Mucosa of rectum (tissue), 2 donors: Measurements from ENCODE around the gene RAB3B.
"Not testable (repeated sequence)": the region's sequence is repeated elsewhere in the genome, so short reads cannot be mapped to it uniquely, and the experiment has no call there.

Experiments used
- H3K27ac ChIP-seq, 2 donors: one replicate each; pipeline ENCODE4 v1.7.0; 2013; ENCODE audit warnings: inconsistent platforms in 2 of 2, low read depth in 2 of 2, low read length in 2 of 2
- H3K27me3 ChIP-seq, 2 donors: one replicate each; pipeline ENCODE4 v1.7.0; 2013; ENCODE audit warnings: low read length in 2 of 2; ENCODE audit not compliant: control insufficient read depth in 2 of 2, insufficient read depth in 2 of 2
- H3K36me3 ChIP-seq, 2 donors: one replicate each; pipeline ENCODE4 v1.7.0; 2013; ENCODE audit warnings: low read length in 2 of 2; ENCODE audit not compliant: control insufficient read depth in 2 of 2, insufficient read depth in 2 of 2
- H3K4me1 ChIP-seq, 2 donors: one replicate each; pipeline ENCODE4 v1.7.0; 2013; ENCODE audit warnings: low read length in 2 of 2, mild to moderate bottlenecking in 1 of 2; ENCODE audit not compliant: control insufficient read depth in 2 of 2, insufficient read depth in 2 of 2
- H3K4me3 ChIP-seq, 2 donors: one replicate each; pipeline ENCODE4 v1.7.0; 2013; ENCODE audit warnings: low read length in 2 of 2
- H3K9ac ChIP-seq, 2 donors: one replicate each; pipeline ENCODE4 v1.7.0; 2013; ENCODE audit warnings: low read length in 2 of 2, low read depth in 1 of 2, mild to moderate bottlenecking in 1 of 2
- H3K9me3 ChIP-seq, 2 donors: one replicate each; pipeline ENCODE4 v1.7.0; 2013; ENCODE audit warnings: low read length in 2 of 2; ENCODE audit not compliant: control insufficient read depth in 2 of 2
- donor health status: healthy.
- donor health status: Normal muscosa, but diverticular disease.

RAB3B gene, protein sequence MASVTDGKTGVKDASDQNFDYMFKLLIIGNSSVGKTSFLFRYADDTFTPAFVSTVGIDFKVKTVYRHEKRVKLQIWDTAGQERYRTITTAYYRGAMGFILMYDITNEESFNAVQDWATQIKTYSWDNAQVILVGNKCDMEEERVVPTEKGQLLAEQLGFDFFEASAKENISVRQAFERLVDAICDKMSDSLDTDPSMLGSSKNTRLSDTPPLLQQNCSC

DNA sequence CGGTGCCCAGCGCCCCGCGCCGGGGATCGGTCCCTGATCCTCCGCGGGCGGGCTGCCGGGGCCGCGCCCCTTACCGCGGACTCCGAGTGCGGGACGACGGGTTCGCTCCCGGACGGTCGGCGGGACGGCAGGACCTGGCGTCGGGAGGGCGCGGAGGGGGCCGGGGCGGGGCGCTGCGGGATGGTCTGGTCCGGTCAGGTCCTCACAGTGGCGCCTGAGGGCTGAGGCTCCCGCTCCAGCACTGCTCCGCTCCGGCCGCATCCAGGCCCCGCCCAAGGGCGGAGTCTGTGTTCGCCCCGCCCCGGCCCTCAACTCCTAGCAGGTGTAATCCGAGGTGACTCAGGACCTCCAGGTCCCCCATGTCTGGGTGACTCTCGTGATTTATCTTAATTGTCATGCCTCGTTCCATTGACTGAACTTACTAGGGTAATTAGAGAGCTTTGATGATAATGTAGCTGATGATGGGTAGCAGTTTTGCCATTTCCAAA lies at the start of gene RAB3B:
Gene RAB3B (minus strand): TSS at position 223 of the 488 bp plus-strand sequence. CDS start 13,583 bp downstream, outside the sequence.
- Histone ChIP-seq H3K27ac (no peak within 1 kb of the TSS), H3K4me3 (peak within 1 kb of the TSS in 1 of 2 donors; percentile 38), H3K4me1 (no peaks in the 10 kb centered on the region), H3K9ac (no peak within 1 kb of the TSS), H3K27me3 (peaks cover 15 to 22% of the 10 kb centered on the region in 2 donors), H3K9me3 (no peaks in the 10 kb centered on the region), H3K36me3 (no peaks in the 10 kb centered on the region)

DNA sequence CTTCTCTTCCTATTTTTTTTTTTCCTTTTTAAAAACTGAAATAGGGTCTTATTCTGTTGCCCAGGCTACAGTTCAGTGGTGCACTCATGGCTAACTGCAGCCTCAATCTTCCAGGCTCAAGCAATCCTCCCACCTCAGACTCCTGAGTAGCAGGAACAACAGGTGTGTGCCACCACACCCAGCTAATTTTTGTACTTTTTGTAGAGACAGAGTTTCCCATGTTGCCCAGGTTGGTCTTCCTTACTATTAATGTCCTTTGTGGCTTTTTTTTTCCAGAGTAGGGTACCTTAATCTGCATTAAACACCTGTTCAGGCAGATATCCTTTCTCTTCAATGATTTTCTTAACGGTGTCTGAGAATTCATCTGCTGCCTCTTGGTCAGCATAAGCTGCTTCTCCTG lies 47.4 kb upstream of the RAB3B start:
- Histone ChIP-seq H3K27ac (no peak overlapping the region), H3K27me3 (no peaks in the 10 kb centered on the region), H3K9me3 (no peaks in the 10 kb centered on the region), H3K4me3 (no peak overlapping the region), H3K9ac (no peak overlapping the region), H3K36me3 (peaks cover 2 to 11% of the 10 kb centered on the region in 2 donors), H3K4me1 (peaks cover 7 to 10% of the 10 kb centered on the region in 2 donors)

DNA sequence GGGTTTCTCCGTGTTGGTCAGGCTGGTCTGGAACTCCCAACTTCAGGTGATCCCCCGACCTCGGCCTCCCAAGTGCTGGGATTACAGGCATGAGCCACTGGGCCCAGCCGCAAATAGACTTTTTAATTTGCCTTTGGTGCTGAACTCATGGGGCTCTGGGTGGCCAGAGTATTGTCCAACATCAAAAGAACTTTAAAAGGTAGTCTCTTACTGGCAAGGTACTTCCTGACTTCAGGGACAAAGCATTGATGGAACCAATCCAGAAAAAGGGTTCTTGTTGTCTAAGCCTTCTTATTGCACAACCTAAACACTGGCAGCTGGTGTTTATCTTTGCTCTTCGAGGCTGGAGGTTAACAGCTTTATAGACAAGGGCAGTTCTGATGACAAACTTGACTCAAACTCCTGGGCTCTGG lies 46.9 kb upstream of the RAB3B start:
- H3K4me3 ChIP-seq = no peak overlapping the region
- H3K27me3 ChIP-seq = no peaks in the 10 kb centered on the region
- H3K4me1 ChIP-seq = peaks cover 12 to 15% of the 10 kb centered on the region in 2 donors
- H3K9ac ChIP-seq = no peak overlapping the region
- H3K36me3 ChIP-seq = peaks cover 2 to 11% of the 10 kb centered on the region in 2 donors
- no peak overlapping the region for H3K27ac ChIP-seq
- H3K9me3 ChIP-seq = no peaks in the 10 kb centered on the region

DNA sequence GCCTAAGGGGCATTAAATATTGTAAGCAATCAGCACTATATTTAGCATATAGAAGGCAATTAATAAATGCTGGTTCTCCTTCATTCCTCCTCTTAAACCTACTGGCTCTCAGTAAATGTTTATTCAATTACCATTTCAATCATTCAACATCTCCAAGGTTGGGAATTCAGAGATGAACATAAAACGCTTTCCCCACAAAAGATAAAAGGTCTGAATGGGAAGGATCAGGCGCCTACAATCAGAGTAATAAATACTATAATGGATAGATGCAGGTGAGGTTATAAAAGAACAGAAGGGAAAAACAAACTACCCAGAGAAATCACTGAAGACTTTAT lies 43.5 kb upstream of the RAB3B start:
- peaks cover 21 to 30% of the 10 kb centered on the region in 2 donors for H3K4me1 ChIP-seq
- no peaks in the 10 kb centered on the region for H3K9me3 ChIP-seq
- H3K27me3 ChIP-seq = no peaks in the 10 kb centered on the region
- H3K9ac ChIP-seq = peak overlapping the region; percentile 86 to 94
- peaks cover 3 to 4% of the 10 kb centered on the region in 2 donors for H3K36me3 ChIP-seq
- peak overlapping the region; percentile 84 to 92 for H3K27ac ChIP-seq
- peak overlapping the region; percentile 90 to 96 for H3K4me3 ChIP-seq

DNA sequence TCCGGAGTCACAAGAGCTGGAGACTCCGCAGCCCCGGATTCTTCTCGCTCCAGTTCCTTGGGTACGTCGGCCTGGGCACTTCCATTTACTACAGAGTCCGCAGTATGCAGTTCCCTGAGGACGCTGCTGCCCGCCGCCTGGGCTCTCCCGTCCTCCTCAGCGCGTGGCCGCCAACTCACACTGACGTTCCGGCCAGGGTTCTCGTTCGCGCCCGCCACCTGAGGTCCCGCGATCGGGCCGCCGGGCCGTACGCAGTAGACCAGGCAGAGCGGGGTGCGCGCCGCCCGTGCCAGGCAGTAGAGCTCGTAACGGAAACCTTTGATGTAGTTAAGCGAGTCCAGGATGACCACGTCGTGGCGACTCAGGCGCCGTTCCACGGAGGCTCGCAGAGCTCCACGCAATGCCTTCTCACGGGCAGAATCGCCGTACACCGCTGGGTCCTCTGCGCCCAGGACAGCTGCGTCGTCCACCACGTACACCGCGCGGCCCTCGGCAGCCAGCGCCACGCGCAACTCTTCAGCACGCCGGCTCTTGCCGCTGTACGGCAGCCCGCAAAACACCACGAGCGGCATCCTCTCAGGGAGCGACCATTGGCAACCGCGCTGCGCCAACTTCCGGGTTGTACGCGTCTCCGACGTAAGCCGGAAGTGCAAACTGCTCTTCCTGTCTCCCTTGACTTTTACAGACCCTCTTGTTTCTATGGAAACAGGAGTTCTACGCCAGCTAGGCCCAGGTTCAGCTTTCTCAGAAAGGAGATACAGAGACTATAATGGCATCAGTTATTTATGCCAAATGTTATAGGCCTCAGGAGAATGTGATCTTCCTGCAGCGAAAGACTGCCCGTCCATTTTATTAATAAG lies 42.9 kb upstream of the RAB3B start, which contains the start of gene KTI12:
Gene KTI12 (minus strand): TSS at position 621 of the 860 bp plus-strand sequence. CDS start 49 bp downstream, at position 572.
- Histone ChIP-seq H3K27me3 (no peaks in the 10 kb centered on the region), H3K9me3 (no peaks in the 10 kb centered on the region), H3K9ac (peak within 1 kb of the TSS; percentile 86 to 94), H3K4me1 (peaks cover 21 to 30% of the 10 kb centered on the region in 2 donors), H3K36me3 (peaks cover 3 to 4% of the 10 kb centered on the region in 2 donors), H3K4me3 (peak within 1 kb of the TSS; percentile 90 to 96), H3K27ac (peak within 1 kb of the TSS; percentile 84 to 92)

DNA sequence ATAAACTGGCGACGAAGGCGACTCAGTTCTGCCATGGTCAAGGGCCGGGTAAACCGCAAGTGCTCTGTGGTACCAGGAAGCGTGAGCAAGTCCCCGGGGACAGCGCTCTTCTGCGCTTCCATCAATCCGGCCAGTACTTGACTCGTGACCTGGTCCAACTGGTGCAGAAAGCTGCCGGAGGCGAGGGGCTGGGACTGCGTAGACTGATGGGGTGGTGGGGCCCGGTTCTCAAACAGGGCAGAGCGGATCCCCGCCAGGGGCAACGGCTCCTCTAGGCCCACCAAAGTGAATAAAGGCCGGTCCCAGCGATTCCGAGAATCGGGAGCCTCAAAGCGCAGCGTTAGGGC lies 42.3 kb upstream of the RAB3B start:
- H3K9ac ChIP-seq = peak overlapping the region; percentile 86 to 94
- H3K27ac ChIP-seq = peak overlapping the region; percentile 84 to 92
- H3K27me3 ChIP-seq = no peaks in the 10 kb centered on the region
- H3K36me3 ChIP-seq = peaks cover 3 to 4% of the 10 kb centered on the region in 2 donors
- peak overlapping the region; percentile 90 to 96 for H3K4me3 ChIP-seq
- no peaks in the 10 kb centered on the region for H3K9me3 ChIP-seq
- H3K4me1 ChIP-seq = peaks cover 19 to 32% of the 10 kb centered on the region in 2 donors

DNA sequence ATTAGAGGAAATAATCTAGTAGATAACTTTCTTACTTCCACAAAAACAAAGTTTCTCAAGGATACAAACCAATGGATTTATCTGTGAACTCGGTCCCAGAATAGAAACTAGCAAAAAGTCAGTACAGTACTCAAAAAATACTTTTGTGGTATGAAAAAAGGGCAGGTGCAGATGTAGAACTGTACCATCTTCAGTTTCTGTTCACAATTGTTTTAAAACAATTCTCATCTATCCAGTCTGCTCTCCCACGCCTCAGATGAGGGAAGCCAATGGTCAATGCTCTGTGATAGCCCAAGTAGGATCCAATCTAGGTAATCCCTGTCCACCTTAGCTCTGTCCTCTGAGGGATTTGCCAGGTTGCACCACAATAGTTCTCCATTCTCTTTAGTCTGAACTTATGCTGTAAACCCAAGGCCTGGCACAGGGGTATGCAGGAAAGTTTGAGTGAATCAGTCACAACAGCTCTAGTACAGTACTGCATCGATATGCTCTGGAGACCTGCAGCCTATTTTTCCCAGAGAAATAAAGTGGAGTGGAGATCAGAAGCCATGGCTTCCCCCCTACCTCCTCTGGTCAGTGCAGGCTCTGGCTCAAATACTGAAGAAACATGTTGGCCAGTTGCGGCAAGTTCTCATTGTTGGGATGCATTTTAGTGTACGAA lies 41.8 kb upstream of the RAB3B start:
- Histone ChIP-seq H3K4me1 (peaks cover 16 to 29% of the 10 kb centered on the region in 2 donors), H3K36me3 (peaks cover 0 to 3% of the 10 kb centered on the region in 2 donors), H3K27ac (peak overlapping the region in 1 of 2 donors; percentile 92)

DNA sequence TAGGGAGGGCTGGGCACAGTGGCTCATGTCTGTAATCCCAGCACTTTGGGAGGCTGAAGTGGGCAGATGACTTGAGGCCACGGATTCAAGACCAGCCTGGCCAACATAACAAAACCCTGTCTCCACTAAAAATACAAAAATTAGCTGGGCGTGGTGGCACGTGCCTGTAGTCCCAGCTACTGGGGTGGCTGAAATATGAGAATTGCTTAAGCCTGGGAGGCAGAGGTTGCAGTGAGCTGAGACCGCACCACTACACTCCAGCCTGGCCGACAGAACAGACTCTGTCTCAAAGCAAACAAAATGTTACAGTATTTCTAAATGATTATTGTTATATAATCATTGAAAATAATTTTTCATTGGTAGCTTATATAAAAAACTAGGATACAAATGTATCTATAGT lies 38.3 kb upstream of the RAB3B start:
- not testable (repeated sequence) for H3K27ac ChIP-seq, H3K9ac ChIP-seq, H3K27me3 ChIP-seq, H3K4me3 ChIP-seq, H3K9me3 ChIP-seq
- peaks cover 14 to 18% of the 10 kb centered on the region in 2 donors for H3K36me3 ChIP-seq
- H3K4me1 ChIP-seq = peaks cover 12 to 29% of the 10 kb centered on the region in 2 donors

More for the DNA sequence above, 41.8 kb upstream of the RAB3B start:
- peak overlapping the region; percentile 86 to 94 for H3K9ac ChIP-seq
- H3K4me3 ChIP-seq = peak overlapping the region; percentile 90 to 96
- H3K9me3 ChIP-seq = no peaks in the 10 kb centered on the region
- no peaks in the 10 kb centered on the region for H3K27me3 ChIP-seq

DNA sequence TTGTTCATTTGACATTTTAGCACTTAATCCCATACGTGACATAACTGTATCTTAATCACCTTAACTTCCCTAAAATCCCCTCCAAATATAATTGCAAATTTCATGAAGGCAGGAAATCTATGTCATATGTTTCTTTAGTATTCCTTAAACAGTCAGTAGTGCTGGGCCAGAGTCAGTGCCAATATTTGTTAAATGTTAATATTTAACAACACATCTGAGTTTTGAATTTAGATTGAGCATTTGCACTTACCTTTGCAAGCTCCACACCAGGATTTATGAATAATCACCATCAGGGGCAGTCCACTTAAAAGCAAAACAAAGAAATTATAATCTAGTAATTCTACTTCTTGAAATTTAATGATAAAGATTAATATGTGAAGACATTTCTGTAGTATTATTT lies 37.8 kb upstream of the RAB3B start:
- no peak overlapping the region for H3K9ac ChIP-seq
- peak overlapping the region in 1 of 2 donors; percentile 17 for H3K4me3 ChIP-seq
- no peaks in the 10 kb centered on the region for H3K27me3 ChIP-seq
- H3K4me1 ChIP-seq = peaks cover 11 to 29% of the 10 kb centered on the region in 2 donors
- H3K27ac ChIP-seq = peak overlapping the region in 1 of 2 donors; percentile 27
- no peaks in the 10 kb centered on the region for H3K9me3 ChIP-seq
- H3K36me3 ChIP-seq = peaks cover 19 to 23% of the 10 kb centered on the region in 2 donors
